GM19463 (cell line): ENCODE data around the gene DLG2.
"Not testable (repeated sequence)": the region's sequence is repeated elsewhere in the genome, so short reads cannot be mapped to it uniquely, and the experiment has no call there.

Experiments used
- ATAC-seq: cut with Tn5 transposase; IDR thresholded peaks from one replicate; pipeline ENCODE4 v1.9.1; 2021; ENCODE audit warnings: mild to moderate bottlenecking, moderate library complexity; ENCODE audit not compliant: unreplicated experiment

Gene DLG2

DNA sequence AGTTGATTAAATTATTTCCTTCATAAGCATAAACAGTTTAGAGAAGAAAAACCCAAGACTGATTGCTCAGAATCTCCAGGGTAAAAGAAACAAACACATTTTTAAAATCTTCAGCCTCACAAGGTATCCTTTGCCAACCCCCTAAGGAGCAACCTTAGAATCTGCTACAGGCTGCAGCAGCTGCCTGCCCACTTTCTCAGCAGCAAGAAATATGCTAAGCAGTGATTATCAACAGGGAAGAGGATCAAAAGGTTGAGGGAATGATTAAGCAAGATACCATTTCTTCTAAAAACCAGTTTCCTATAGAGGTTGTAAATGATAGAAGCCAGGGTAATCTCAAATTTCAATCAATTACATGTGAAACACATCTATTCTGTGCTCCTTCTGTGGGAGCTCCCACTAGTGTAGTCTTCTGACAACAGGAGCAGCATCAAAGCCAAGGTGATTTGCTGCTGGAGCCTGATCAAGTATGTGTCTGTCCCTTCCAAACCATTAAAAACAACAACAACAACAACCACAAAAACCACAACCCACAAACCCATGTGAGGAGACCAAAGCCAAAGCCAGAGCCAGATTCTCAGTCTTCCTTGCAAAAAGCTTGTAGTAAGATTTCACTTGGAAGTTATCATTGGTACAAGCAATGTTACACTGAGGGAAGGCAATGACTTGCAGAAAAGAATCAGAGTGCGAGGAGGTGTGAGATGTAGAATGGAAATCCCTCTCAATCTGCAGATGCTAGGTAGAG lies 761.2 kb downstream of the DLG2 start:
- ATAC-seq = no peak

GRCh38 chr11:84865257-84865656 lies 761.9 kb downstream of the DLG2 start:
- no peak for ATAC-seq

GRCh38 chr11:84857746-84858145 lies 769.4 kb downstream of the DLG2 start:
- no peak for ATAC-seq

DNA sequence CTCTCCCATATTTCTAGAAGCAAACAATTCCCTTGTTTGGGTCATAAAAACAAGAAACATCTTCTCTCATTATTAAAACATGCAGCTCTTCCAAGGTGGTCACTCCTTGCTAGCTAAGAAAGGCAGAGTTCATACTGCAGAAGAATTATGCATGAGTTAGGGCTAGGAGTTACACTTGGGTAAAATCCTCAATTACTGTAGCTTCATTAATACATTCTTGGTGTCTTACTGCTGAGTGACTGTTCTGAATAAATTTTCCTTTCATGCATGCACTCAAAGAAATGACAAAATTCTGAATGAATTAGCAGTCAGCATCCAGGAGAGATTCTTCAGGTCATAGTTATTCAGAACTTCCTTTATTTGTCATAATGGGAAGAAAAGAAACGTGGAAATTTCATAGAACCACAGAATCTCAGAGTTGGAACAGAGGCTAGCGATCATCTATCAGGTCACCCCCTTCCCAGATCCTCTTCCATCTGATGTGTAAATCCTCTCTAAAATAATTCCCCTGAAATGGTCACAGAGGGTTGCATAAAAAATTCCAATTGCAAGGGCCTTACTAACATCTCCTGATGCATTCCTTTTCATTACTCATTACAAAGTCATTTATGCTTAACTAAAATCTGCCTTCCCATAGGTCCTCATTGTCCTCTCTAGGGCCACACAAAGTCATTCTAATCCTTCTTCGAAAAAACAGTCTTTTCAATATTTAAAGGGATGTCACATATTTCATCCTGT lies 771.5 kb downstream of the DLG2 start:
- ATAC-seq = no peak

DNA sequence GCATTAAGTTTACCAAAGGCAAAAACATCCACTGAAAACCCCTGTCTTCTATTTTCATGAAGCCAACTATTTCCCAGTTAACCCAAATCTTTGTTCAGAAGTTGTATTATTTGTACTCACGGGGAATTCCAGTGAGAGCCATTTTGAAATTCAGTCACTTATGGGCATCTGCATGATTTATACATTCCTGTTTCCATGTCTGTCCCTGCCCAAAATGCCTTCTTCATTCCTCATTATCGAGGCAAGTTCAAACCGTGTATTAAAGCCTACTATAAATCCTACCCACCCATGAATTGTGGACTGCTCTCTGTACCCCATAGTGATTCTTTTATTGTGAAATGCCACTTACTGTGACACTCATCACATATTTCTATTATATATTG lies 772.7 kb downstream of the DLG2 start:
- ATAC-seq = no peak

GRCh38 chr11:84853841-84854497 lies 773.2 kb downstream of the DLG2 start:
- ATAC-seq = no peak

GRCh38 chr11:84847842-84848241 lies 779.3 kb downstream of the DLG2 start:
- ATAC-seq = no peak

- not testable (repeated sequence) for ATAC-seq
Measured at GRCh38 chr11:84840201-84840600, 786.9 kb downstream of the DLG2 start.

DNA sequence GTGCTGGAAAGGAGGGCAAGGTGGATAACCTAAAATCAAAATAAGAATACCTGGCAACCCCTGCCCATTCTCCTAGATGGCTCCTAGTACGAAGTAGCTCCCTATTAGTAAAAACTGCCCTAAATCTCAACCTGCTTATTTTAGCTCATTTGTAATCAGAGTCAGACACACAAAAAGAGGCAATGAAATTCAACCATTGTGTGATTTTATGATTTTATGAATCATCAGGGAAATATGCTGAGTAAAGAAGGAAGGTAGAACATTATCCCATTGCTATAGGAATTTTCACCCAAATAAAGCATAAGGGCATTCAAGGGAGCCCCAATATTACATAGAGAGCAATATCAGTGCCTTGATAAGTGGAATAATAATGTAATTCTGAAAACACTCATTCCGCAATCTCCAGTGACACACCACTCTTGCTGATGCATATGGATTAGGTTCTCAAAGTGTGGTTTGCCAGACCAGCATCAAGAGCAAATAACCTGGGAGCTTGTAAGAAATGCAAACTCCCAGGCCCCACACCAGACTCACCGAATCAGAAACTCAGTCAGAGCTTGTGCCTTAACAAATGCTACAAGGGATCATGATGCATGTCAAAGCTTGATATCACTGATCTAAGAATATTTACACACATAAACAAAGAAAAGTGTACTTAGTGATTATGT lies 789.6 kb downstream of the DLG2 start:
- no peak for ATAC-seq

- ATAC-seq = no peak
Measured at GRCh38 chr11:84836371-84836770, 790.8 kb downstream of the DLG2 start.

DNA sequence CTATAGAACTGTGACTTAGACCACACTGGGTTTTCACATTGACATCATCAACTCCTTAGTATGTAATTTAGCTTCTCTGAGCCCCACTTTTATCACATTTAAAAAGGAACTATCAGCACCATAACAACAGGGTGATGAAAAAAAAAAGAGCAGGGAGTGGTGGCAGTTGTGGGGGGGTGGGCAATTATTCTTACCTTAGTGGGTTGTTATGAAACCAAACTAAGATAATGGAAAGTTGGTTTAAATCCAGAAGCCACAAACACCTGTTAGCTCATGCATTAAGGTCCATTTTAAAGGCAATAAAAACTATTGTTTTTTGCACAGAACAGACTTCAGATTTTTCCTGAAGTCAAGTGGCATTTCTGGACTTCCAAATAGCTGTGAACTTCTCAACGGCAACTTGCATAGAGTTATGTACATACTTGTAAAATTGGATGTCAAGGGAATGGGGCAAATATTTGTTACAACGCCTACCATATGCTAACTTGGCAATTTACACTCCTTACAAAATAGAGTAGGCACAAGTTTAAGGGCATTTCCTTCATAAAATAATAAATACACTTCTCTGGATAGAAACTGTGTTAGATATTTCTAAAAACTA lies 793.6 kb downstream of the DLG2 start:
- ATAC-seq = no peak

DNA sequence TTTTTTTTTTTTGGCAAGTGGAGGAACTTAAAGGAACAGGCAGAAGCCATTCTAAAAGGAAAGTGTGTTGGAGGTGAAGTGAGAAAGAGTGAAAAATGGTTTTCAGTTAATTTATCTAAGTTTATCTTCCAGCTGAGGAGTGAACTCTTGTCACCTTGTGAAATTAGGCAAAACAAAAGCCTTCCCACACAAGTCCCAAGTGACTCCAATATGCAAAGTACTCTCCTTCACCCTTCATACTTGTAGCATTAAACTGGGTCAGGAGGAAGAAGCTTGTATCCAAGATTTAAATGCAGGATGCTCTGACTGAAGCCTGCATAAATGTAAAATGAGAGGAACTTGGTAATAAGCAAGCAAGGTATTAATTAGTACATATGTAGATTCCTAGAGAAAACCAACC lies 796.8 kb downstream of the DLG2 start:
- ATAC-seq = no peak

GRCh38 chr11:84829162-84829561 lies 798.0 kb downstream of the DLG2 start:
- ATAC-seq = no peak

DNA sequence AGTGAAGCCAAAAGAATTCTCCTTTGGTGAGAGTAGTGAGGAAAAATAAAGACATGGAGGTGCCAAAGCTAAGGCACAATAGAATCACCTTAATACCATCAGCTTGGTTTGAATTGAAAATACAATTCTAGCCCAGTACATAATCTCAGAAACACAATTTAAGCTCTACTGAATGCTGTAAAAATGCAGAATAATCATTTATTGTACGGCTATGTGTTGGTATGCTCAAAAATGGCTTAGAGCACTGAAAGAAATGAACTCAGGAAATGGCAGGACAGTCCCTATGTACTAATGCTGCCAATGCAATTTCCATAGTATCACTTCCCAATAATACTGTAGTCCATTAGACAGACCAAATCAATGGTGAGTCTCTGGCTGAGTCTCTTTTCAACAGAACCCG lies 798.5 kb downstream of the DLG2 start:
- no peak for ATAC-seq

DNA sequence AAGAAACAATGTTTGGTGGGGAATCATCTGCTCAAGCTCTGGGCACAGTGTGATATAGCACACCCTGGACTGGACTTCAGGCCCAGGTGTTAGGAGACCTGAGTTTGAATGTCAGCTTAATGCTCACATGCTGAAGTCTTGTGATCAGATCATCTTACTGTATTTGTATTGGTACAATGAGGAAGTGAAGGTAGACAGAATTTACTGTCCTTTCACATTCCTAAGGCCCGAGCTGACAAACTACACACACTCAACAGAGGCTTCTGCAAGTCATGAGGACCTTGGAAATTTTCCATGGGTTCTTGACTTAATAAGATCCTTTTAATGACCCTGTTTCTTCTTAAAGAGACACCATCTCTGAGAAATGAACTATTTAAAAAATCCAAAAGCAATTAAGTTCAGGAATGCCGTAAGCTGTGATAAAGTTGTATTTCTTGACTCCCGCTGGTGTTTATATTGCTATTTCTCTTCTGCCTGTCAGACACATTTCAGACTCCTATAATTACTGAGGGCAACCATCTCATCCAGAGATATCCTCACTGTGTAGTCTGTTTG lies 802.0 kb downstream of the DLG2 start:
- ATAC-seq = no peak

- ATAC-seq = no peak
Measured at GRCh38 chr11:84824624-84825023, 802.5 kb downstream of the DLG2 start.

DNA sequence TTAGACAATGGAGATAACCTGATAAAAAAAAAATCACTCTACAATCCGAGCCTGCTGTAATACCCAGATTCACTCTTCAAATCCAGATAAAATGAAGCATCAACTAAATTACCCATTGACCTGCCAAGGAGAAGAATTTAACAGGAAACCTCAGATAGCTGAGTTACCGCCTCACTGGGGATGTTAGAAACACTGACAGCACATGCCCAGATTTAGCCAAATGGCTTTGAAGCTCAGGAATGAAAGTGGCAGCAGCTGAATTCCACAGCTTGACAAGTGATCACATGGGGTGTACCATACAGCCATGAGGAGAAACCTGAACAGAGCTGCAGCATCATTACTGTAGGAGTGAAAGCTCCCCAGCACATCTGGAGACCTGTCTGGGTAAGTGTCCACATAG lies 807.6 kb downstream of the DLG2 start:
- ATAC-seq = no peak

DNA sequence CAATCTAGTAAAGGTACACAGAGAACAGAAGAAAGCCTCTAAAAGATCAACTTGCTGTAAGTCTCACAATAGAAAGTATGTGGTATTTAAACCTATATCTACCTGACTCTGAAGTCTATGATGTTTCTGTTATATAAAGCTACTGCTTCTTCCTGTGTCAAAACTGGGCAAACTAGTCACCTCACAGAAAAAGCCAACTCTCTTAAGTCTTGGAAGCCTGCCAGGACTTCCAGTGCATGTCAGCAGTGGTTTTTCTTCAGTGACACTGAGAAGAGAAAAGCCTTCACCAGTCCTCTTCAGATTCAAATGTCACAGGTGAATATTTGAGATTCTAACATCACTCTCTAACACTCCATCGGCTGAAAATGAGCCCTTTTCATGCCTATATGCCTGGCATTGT lies 808.0 kb downstream of the DLG2 start:
- ATAC-seq = no peak

GRCh38 chr11:84817998-84818397 lies 809.1 kb downstream of the DLG2 start:
- no peak for ATAC-seq

GRCh38 chr11:84812471-84812969 lies 814.6 kb downstream of the DLG2 start:
- no peak for ATAC-seq

- no peak for ATAC-seq
Measured at GRCh38 chr11:84806354-84806753, 820.8 kb downstream of the DLG2 start.
